ENCODE data around the gene OR51M1.

Gene OR51M1

GRCh38 chr11:5390210-5390609 is 6.6 kb downstream of the OR51M1 start:
- DNase-seq (ENCODE audit: low read depth) = no peak

GRCh38 chr11:5394091-5394490 is 10.5 kb downstream of the OR51M1 start:
- no peak for DNase-seq (ENCODE audit: low read depth)

DNA sequence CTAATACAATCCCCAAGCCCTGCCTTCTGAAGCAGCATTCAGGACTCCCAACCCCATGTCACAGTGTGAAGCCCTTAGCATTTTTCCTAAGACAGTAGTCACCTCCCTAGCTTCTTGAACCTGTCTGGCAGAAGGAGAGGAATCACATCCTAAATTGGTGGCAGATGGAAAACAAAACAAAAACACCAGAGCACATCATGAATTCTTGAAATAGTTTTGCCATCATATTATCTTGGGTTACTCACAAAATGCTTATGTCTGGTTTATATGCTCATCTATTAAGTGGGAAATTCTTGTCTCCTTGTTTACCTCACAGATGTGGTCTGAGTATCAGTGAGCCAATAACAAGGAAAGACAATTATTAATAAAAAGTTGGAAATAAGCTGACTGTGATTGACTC is 15.3 kb downstream of the OR51M1 start:
- no peak for DNase-seq (ENCODE audit: low read depth)

GRCh38 chr11:5405173-5405572 is 21.6 kb downstream of the OR51M1 start:
- DNase-seq (ENCODE audit: low read depth) = no peak

DNA sequence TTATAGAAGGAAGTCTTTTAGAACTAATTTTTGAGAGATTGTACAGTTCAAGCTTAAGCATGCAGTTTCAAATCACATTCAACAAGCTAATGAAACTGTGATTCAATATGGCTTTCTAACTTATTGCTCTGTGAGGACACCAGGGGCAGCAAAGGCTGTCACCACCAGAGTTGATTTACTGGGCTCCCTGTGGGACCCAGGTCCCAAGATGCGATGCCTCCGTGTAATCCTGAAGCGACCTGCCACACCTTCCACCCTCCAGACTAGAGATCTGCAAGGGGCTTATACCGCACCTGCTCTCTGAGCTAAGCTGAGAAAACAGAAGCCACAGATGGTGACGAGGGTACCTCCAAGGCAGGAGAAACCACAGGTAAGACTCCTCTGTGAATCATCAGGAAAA is 37.4 kb downstream of the OR51M1 start:
- DNase-seq (ENCODE audit: low read depth) = no peak

GRCh38 chr11:5421811-5422210 is 38.2 kb downstream of the OR51M1 start, which contains the start of gene OR51Q1:
Gene OR51Q1 (plus strand): TSS chr11:5422111. CDS start chr11:5422201, 90 bp downstream.
- no peak for DNase-seq (ENCODE audit: low read depth)

- no peak for DNase-seq (ENCODE audit: low read depth)
These were observed 39.5 kb downstream of the OR51M1 start for GRCh38 chr11:5423131-5423530.

DNA sequence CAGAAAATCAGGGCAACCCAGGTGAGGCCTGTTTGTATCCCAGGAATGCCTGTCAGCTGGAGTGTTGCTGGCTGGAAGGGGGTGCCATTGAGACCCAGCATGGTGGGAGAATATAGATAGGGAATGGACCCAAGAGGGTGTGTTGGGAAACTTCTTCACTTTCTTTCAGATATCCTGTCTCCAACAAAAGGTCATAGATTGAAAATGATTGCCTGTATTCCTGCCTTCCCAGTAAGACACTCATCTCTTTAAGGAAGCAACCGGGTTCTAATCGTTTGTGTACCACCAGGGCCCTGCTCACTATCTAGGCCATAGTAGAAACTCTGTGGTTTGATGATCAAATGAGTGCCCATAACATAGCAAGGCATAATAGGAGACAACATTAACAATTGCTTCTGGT is 57.8 kb downstream of the OR51M1 start, which contains the start of gene OR51I1:
Gene OR51I1, minus strand, starts transcription at position 101 of the 400 bp plus-strand sequence. Its CDS starts 0 bp downstream, at position 101.
- DNase-seq (ENCODE audit: low read depth) = no peak

Measured in stimulated activated CD8-positive, alpha-beta memory T cell treated with anti-CD3 and anti-CD28 coated beads, Interleukin-15, amount 100 ng/mL, for 24 hours (primary cell).